B cell (primary cell): ENCODE data around the gene INSIG2.

ENCODE experiments used
- CTCF ChIP-seq: fragments of 200-600 bp; IDR thresholded peaks from one replicate; pipeline ENCODE4 v1.8.0; 2022; ENCODE audit warnings: antibody characterized with exemption, mild to moderate bottlenecking
- EZH2 ChIP-seq: IDR thresholded peaks from 2 replicates; pipeline ENCODE4 v1.6.1; 2012; ENCODE audit warnings: borderline replicate concordance, low read depth, mild to moderate bottlenecking, moderate library complexity, low read length; ENCODE audit not compliant: insufficient read depth, poor library complexity, severe bottlenecking

- TF ChIP-seq CTCF: no peak
- no peak for TF ChIP-seq EZH2
Observed at GRCh38 chr2:118047380-118047826, 40.9 kb upstream of the INSIG2 start.
